Subcutaneous adipose tissue (tissue), 4 donors: Measurements from ENCODE around the gene IL12RB2. TPM values are rescaled to one million over a fixed set of nuclear protein-coding genes. Genes with fewer than 3 reads are reported as not detected.

Experiments used
- total RNA-seq, 4 donors: library from RNA; depleted of rRNA; stranded (reverse); fragments of >200 nt; gene quantifications; one replicate each; pipeline ENCODE4 v1.1.0, GENCODE V29; 2016
- TF ChIP-seq, protein P1 (sequence below): fragments of 450-650 bp; IDR thresholded peaks from one replicate; pipeline ENCODE4 v1.5.1; 2016; ENCODE audit warnings: low read depth, mild to moderate bottlenecking, control low read depth, antibody characterized with exemption, moderate library complexity

The IL12RB2 gene
- total RNA-seq, 4 donors from 2014 or later, result 2.2 to 3.6 (median 3.1) TPM

- TF ChIP-seq, protein P1, sequence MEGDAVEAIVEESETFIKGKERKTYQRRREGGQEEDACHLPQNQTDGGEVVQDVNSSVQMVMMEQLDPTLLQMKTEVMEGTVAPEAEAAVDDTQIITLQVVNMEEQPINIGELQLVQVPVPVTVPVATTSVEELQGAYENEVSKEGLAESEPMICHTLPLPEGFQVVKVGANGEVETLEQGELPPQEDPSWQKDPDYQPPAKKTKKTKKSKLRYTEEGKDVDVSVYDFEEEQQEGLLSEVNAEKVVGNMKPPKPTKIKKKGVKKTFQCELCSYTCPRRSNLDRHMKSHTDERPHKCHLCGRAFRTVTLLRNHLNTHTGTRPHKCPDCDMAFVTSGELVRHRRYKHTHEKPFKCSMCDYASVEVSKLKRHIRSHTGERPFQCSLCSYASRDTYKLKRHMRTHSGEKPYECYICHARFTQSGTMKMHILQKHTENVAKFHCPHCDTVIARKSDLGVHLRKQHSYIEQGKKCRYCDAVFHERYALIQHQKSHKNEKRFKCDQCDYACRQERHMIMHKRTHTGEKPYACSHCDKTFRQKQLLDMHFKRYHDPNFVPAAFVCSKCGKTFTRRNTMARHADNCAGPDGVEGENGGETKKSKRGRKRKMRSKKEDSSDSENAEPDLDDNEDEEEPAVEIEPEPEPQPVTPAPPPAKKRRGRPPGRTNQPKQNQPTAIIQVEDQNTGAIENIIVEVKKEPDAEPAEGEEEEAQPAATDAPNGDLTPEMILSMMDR, result no peak
These were observed 73.5 kb downstream of the IL12RB2 start for GRCh38 chr1:67381154-67381553.

GRCh38 chr1:67382292-67382691, 74.6 kb downstream of the IL12RB2 start:
- TF ChIP-seq, protein P1, result no peak

DNA sequence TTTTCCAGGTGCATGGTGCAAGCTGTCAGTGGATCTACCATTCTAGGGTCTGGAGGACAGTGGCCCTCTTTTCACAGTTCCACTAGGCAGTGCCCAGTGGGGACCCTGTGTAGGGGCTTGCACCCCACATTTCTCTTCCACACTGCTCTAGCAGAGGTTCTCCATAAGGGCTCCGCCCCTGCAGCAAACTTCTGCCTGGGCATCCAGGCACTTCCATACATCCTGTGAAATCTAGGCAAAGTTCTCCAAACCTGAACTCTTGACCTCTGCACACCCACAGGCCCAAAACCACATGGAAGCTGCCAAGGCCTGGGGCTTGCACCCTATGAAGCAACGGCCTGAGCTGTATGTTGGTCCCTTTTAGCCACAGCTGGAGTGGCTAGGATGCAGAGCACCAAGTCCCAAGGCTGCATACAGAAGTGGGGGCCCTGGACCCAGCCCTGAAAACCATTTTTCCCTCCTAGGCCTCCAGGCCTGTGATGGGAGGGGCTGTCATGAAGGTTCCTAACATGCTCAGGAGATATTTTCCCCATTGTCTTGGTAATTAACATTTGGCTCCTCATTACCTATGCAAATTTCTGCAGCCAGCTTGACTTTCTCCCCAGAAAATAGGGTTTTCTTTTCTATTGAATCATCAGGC, 76.4 kb downstream of the IL12RB2 start:
- TF ChIP-seq, protein P1, result no peak

- TF ChIP-seq, protein P1, result no peak
These were observed 82.6 kb downstream of the IL12RB2 start for GRCh38 chr1:67390041-67390887.

DNA sequence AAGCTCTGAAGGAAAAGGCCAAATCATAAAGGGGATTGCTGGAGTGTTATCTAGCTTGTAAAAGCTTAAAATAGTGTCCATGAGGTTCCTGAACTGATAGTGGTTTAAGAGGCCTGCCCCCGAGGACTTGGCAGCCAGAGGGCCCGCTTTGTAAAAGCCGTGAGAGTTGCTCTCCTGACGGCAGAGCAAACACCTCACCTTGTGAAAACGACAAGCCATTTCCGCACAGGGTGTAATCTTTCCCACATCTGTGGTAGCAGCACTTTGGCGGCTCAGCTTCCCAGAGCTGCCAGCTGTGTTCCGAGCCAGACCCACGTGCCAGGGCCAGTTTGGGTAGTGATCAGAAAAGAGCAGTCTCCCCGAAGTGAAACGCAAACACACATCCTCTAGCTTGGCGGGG, 85.6 kb downstream of the IL12RB2 start:
- TF ChIP-seq, protein P1, result no peak

DNA sequence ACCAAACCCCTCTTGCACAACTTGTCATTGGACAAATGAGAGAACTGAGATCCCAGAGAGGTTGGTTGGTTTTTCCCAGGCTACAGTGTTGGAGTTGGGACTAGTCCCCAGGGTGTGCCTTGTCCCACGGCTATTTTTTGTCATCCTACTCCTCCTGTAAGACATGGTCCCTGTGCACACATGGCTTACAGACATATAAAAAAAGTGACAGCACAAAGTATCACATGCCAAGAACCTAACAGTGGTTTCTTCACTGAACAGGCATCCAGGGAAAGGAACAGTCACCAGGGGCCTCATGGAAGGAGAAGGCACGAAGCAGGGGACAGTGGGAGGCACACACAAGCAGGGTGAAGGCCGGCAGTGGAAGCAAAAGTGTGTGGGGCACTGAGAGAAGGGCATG, 86.1 kb downstream of the IL12RB2 start:
- TF ChIP-seq, protein P1, result no peak

DNA sequence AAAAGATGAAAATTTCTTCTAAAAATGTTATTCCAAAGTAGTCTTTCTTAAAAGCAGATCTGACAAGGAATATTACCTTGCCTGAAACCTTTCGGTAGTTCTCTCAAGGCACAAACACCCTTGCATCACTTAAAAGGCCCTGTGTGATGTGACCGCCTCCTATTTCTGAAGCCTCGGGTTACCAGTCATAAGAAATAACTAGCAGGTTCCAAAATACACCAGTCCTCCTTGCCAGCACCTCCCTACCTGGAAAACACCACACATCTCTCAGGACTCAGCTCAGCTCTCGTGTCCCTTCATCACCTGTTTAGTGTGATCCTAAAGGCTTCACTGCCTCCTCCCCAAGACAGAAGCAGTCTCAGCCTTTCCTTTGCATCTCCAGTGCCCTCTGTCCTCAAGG, 86.9 kb downstream of the IL12RB2 start:
- TF ChIP-seq, protein P1, result no peak
